Endothelial cell (in vitro differentiated cells): ENCODE results near the gene FARS2. TPM values are rescaled to one million over a fixed set of nuclear protein-coding genes. Genes with fewer than 3 reads are reported as not detected.

Source experiments
- DNase-seq: peaks from one replicate; pipeline ENCODE4 v3.0.0; 2021; ENCODE audit warnings: low spot score
- H3K27ac Mint-ChIP-seq: one replicate; pipeline ENCODE4 v1.8.0; 2021; ENCODE audit warnings: mixed read lengths, inconsistent platforms; ENCODE audit not compliant: unreplicated experiment
- H3K27me3 Mint-ChIP-seq: one replicate; pipeline ENCODE4 v1.8.0; 2021; ENCODE audit warnings: mild to moderate bottlenecking, moderate library complexity, mixed read lengths, inconsistent platforms; ENCODE audit not compliant: unreplicated experiment
- H3K36me3 Mint-ChIP-seq: one replicate; pipeline ENCODE4 v1.8.0; 2021; ENCODE audit warnings: mild to moderate bottlenecking, low read depth, mixed read lengths, inconsistent platforms; ENCODE audit not compliant: unreplicated experiment
- H3K4me1 Mint-ChIP-seq: one replicate; pipeline ENCODE4 v1.8.0; 2021; ENCODE audit warnings: mild to moderate bottlenecking, mixed read lengths, inconsistent platforms; ENCODE audit not compliant: unreplicated experiment
- H3K4me3 Mint-ChIP-seq: one replicate; pipeline ENCODE4 v1.8.0; 2021; ENCODE audit warnings: mild to moderate bottlenecking, mixed read lengths, inconsistent platforms; ENCODE audit not compliant: unreplicated experiment
- H3K9me3 Mint-ChIP-seq: one replicate; pipeline ENCODE4 v1.8.0; 2021; ENCODE audit warnings: mixed read lengths, inconsistent platforms; ENCODE audit not compliant: unreplicated experiment
- CTCF ChIP-seq: fragments of 200-600 bp; sonication (generic); IDR thresholded peaks from one replicate; pipeline ENCODE4 v1.5.0; 2021; ENCODE audit warnings: antibody characterized with exemption; ENCODE audit not compliant: unreplicated experiment
- total RNA-seq: library from RNA; stranded (reverse); fragmentation: NEBNext Ultra II Directional; extraction: Animal tissue kit (Norgen Biotek cat#: 25700); gene quantifications from one replicate; pipeline ENCODE4 v1.2.1, GENCODE V29; 2021; ENCODE audit not compliant: unreplicated experiment

Gene FARS2
- total RNA-seq, 1 donor from 2014 or later = 17.8 TPM

DNA sequence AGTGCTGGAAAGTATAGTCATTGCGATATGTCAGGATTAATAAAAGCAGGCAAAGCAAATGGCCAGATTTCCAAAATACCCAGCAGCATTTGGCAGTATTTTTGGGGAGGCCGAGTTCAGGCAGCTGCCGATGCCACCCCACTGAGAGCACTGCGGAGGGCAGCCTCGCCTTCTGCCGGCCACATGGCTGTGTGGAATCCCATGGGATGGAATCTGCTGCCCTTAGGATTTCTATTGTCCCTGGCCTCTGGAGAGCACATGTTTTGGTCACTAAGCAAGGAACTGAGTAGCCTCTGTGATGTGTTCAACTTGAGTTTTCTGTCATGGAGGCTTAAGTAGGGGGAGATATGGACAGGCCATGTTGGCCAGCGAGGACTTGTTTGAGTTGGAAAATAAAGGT, 123.0 kb downstream of the FARS2 start:
- no peaks in the 10 kb centered on the region for H3K4me1 Mint-ChIP-seq
- H3K27me3 Mint-ChIP-seq = no peaks in the 10 kb centered on the region
- H3K4me3 Mint-ChIP-seq = no peak overlapping the region
- H3K36me3 Mint-ChIP-seq = no peaks in the 10 kb centered on the region
- H3K27ac Mint-ChIP-seq = no peak overlapping the region
- no peak for TF ChIP-seq CTCF
- H3K9me3 Mint-ChIP-seq = no peaks in the 10 kb centered on the region
- DNase-seq = no peak

GRCh38 chr6:5388326-5388725, 127.0 kb downstream of the FARS2 start:
- no peaks in the 10 kb centered on the region for H3K36me3 Mint-ChIP-seq
- H3K9me3 Mint-ChIP-seq = no peaks in the 10 kb centered on the region
- TF ChIP-seq CTCF = no peak
- H3K27ac Mint-ChIP-seq = no peak overlapping the region
- H3K4me3 Mint-ChIP-seq = no peak overlapping the region
- H3K27me3 Mint-ChIP-seq = no peaks in the 10 kb centered on the region
- no peaks in the 10 kb centered on the region for H3K4me1 Mint-ChIP-seq
- no peak for DNase-seq

DNA sequence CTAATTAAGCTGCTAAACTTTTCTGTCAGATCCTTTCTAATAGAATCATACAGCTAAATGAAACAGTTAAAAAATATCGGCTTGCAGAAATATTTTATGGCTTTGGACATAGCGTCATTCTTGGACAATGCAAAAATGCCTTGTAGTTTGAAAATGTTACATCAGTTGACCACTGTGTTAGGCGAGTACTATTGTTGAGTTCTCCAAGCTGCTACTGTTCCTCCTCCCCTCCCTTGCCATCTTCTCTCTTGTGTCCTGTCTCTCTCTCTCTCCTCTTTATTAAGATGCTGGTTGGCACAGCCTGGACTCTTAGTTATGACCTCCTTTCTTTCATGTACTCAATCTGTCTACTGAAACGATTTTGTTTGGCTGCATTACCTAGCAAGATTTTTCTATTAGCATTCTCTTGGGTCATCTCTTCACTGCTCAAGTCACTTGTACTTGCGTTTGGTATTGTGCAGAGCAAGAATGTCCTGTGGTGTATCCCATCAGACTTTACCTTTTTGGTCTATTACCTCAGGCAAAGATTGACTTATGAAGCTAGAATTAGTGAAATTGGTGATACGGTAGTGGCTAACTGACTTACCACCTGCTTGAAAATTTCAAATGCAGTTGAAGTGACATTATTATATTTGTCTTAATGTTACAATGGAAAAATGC, 127.9 kb downstream of the FARS2 start:
- no peaks in the 10 kb centered on the region for H3K4me1 Mint-ChIP-seq
- no peaks in the 10 kb centered on the region for H3K36me3 Mint-ChIP-seq
- H3K27me3 Mint-ChIP-seq = peaks cover 2% of the 10 kb centered on the region
- TF ChIP-seq CTCF = no peak
- DNase-seq = no peak
- no peaks in the 10 kb centered on the region for H3K9me3 Mint-ChIP-seq
- no peak overlapping the region for H3K27ac Mint-ChIP-seq
- no peak overlapping the region for H3K4me3 Mint-ChIP-seq

GRCh38 chr6:5390177-5390576, 128.9 kb downstream of the FARS2 start:
- H3K9me3 Mint-ChIP-seq = no peaks in the 10 kb centered on the region
- no peak for DNase-seq
- no peak overlapping the region for H3K27ac Mint-ChIP-seq
- H3K4me1 Mint-ChIP-seq = no peaks in the 10 kb centered on the region
- H3K27me3 Mint-ChIP-seq = peaks cover 2% of the 10 kb centered on the region
- no peaks in the 10 kb centered on the region for H3K36me3 Mint-ChIP-seq
- H3K4me3 Mint-ChIP-seq = no peak overlapping the region
- no peak for TF ChIP-seq CTCF

DNA sequence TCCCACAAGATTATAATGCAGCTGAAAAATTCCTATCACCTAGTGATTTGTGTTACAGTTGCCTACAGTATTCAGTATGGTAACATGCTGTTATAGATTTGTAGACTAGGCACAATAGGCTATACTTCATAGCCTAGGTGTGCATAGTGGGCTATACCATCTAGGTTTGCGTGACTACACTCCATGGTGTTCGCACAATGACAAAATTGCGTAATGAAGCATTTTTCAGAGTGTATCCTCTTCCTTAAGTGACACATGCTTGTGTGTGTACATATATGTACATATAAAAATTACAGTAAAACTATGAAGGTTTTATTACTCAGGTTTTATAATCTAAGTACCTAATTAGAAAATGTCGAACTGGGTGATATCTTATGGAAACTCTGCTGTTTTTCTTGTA, 133.0 kb downstream of the FARS2 start:
- Mint-ChIP-seq H3K4me3 (no peak overlapping the region), H3K9me3 (no peaks in the 10 kb centered on the region), H3K4me1 (no peaks in the 10 kb centered on the region), H3K27ac (no peak overlapping the region), H3K27me3 (peaks cover 2% of the 10 kb centered on the region), H3K36me3 (no peaks in the 10 kb centered on the region)
- no peak for TF ChIP-seq CTCF
- no peak for DNase-seq
